RWPE2 (cell line): ENCODE measurements around the gene PFKFB4.

Experiments used
- ATAC-seq: fragments of 200-7000 bp; cut with Tn5 transposase; 3 replicates; pipeline ENCODE4 v1.9.1; 2021; ENCODE audit warnings: low read depth
- DNase-seq: peaks from one replicate; pipeline ENCODE4 v3.0.0-alpha.2; 2020; ENCODE audit warnings: low spot score
- H3K27ac ChIP-seq: fragments of 450-650 bp; 2 replicates; pipeline ENCODE4 v1.5.1; 2017; ENCODE audit warnings: mild to moderate bottlenecking; ENCODE audit not compliant: poor library complexity, severe bottlenecking
- H3K27me3 ChIP-seq: fragments of 250-450 bp; sonication (Bioruptor Pico); 2 replicates; pipeline ENCODE4 v1.5.1; 2021; ENCODE audit warnings: mild to moderate bottlenecking, moderate library complexity; ENCODE audit not compliant: insufficient read depth, poor library complexity, severe bottlenecking
- H3K36me3 ChIP-seq: fragments of 250-450 bp; sonication (Bioruptor Pico); 2 replicates; pipeline ENCODE4 v1.5.1; 2020; ENCODE audit warnings: low read depth, mild to moderate bottlenecking, moderate library complexity
- H3K4me1 ChIP-seq: fragments of 250-450 bp; sonication (Bioruptor Pico); 2 replicates; pipeline ENCODE4 v1.5.1; 2021; ENCODE audit warnings: mild to moderate bottlenecking, moderate library complexity; ENCODE audit not compliant: insufficient read depth, poor library complexity, severe bottlenecking
- H3K4me3 ChIP-seq: fragments of 250-450 bp; sonication (Bioruptor Pico); 2 replicates; pipeline ENCODE4 v1.5.1; 2021; ENCODE audit warnings: mild to moderate bottlenecking, moderate library complexity; ENCODE audit not compliant: severe bottlenecking
- H3K9me3 ChIP-seq: fragments of 250-450 bp; sonication (Bioruptor Pico); 2 replicates; pipeline ENCODE4 v1.5.1; 2021; ENCODE audit warnings: mild to moderate bottlenecking, moderate library complexity; ENCODE audit not compliant: severe bottlenecking
- CTCF ChIP-seq: fragments of 450-650 bp; IDR thresholded peaks from one replicate; pipeline ENCODE4 v1.5.1; 2017; ENCODE audit warnings: mild to moderate bottlenecking, moderate library complexity; ENCODE audit not compliant: poor library complexity, severe bottlenecking

The PFKFB4 gene

GRCh38 chr3:48595526-48596121 lies 39.0 kb upstream of the PFKFB4 start:
- Histone ChIP-seq H3K27me3 (no peaks in the 10 kb centered on the region), H3K4me3 (peak overlapping the region; percentile 77), H3K27ac (peak overlapping the region; percentile 98), H3K36me3 (peaks cover 60% of the 10 kb centered on the region), H3K9me3 (no peaks in the 10 kb centered on the region), H3K4me1 (peaks cover 48% of the 10 kb centered on the region)
- ATAC-seq: peak; percentile 40
- DNase-seq: peak; percentile 98
- no peak for TF ChIP-seq CTCF

GRCh38 chr3:48595075-48595525 lies 38.5 kb upstream of the PFKFB4 start, which contains the start of gene COL7A1:
Gene COL7A1, minus strand, starts transcription at chr3:48595329. Its CDS starts 170 bp downstream, at chr3:48595159.
- Histone ChIP-seq H3K4me3 (peak within 1 kb of the TSS; percentile 77), H3K36me3 (peaks cover 60% of the 10 kb centered on the region), H3K27ac (peak within 1 kb of the TSS; percentile 98), H3K9me3 (no peaks in the 10 kb centered on the region), H3K27me3 (no peaks in the 10 kb centered on the region), H3K4me1 (peaks cover 43% of the 10 kb centered on the region)
- no peak for TF ChIP-seq CTCF
- ATAC-seq (0 out of 3 replicates have a peak, but pooled peaks have one; percentile 4), DNase-seq (no peak)

- no peak for ATAC-seq
These were observed 37.9 kb upstream of the PFKFB4 start for GRCh38 chr3:48594417-48595049.

GRCh38 chr3:48593337-48593736 lies 36.7 kb upstream of the PFKFB4 start:
- H3K9me3 ChIP-seq: no peaks in the 10 kb centered on the region
- peaks cover 70% of the 10 kb centered on the region for H3K36me3 ChIP-seq
- no peak for ATAC-seq
- DNase-seq: no peak
- H3K27me3 ChIP-seq: no peaks in the 10 kb centered on the region
- H3K27ac ChIP-seq: peak overlapping the region; percentile 98
- H3K4me3 ChIP-seq: peak overlapping the region; percentile 77
- no peak for TF ChIP-seq CTCF
- H3K4me1 ChIP-seq: peaks cover 28% of the 10 kb centered on the region

More at GRCh38 chr3:48594417-48595049, 37.9 kb upstream of the PFKFB4 start:
- Histone ChIP-seq H3K9me3 (no peaks in the 10 kb centered on the region), H3K4me1 (peaks cover 38% of the 10 kb centered on the region), H3K27me3 (no peaks in the 10 kb centered on the region), H3K36me3 (peaks cover 60% of the 10 kb centered on the region), H3K4me3 (peak overlapping the region; percentile 77), H3K27ac (peak overlapping the region; percentile 98)
- TF ChIP-seq CTCF: no peak
- DNase-seq: no peak
